HG03045 (cell line): ENCODE measurements around the gene GUCA2B.

ENCODE experiments used
- ATAC-seq: cut with Tn5 transposase; IDR thresholded peaks from one replicate; pipeline ENCODE4 v1.9.1; 2021; ENCODE audit warnings: mild to moderate bottlenecking, moderate library complexity; ENCODE audit not compliant: unreplicated experiment

GUCA2B gene

GRCh38 chr1:42183957-42184268 lies 30.7 kb downstream of the GUCA2B start:
- no peak for ATAC-seq

- no peak for ATAC-seq
Measured at GRCh38 chr1:42184616-42185015, 31.4 kb downstream of the GUCA2B start.

GRCh38 chr1:42186152-42186551 lies 32.9 kb downstream of the GUCA2B start:
- no peak for ATAC-seq

GRCh38 chr1:42189931-42190853 lies 37.0 kb downstream of the GUCA2B start:
- no peak for ATAC-seq

- ATAC-seq, result no peak
Measured at GRCh38 chr1:42191319-42191718, 38.1 kb downstream of the GUCA2B start.

- no peak for ATAC-seq
Measured at GRCh38 chr1:42192106-42192505, 38.9 kb downstream of the GUCA2B start.

GRCh38 chr1:42195841-42196240 lies 42.6 kb downstream of the GUCA2B start:
- ATAC-seq, result no peak

- no peak for ATAC-seq
Measured at GRCh38 chr1:42198251-42198650, 45.0 kb downstream of the GUCA2B start.

- ATAC-seq, result no peak
Measured at GRCh38 chr1:42201986-42202385, 48.8 kb downstream of the GUCA2B start.
